ENCODE data around the gene ZNF831.
A peak's percentile ranks its signal among the peaks of the same experiment; 100 is the strongest.

Gene ZNF831

GRCh38 chr20:59204165-59204894, 40.7 kb downstream of the ZNF831 start:
- H3K4me1 ChIP-seq (ENCODE audit: insufficient read depth, poor library complexity, severe bottlenecking), result no peaks in the 10 kb centered on the region
- DNase-seq (ENCODE audit: low spot score) (peak; percentile 67), ATAC-seq (ENCODE audit: low read depth) (no peak)
- peaks cover 77% of the 10 kb centered on the region for H3K27me3 ChIP-seq (ENCODE audit: insufficient read depth, poor library complexity, severe bottlenecking)
- no peak overlapping the region for H3K4me3 ChIP-seq (ENCODE audit: severe bottlenecking)
- no peak overlapping the region for H3K27ac ChIP-seq (ENCODE audit: poor library complexity, severe bottlenecking)
- no peaks in the 10 kb centered on the region for H3K9me3 ChIP-seq (ENCODE audit: severe bottlenecking)
- TF ChIP-seq CTCF (IDR thresholded peaks at IDR 0.05; ENCODE audit: poor library complexity, severe bottlenecking), result no peak
- H3K36me3 ChIP-seq (ENCODE audit: low read depth), result no peaks in the 10 kb centered on the region

GRCh38 chr20:59205044-59205443, 41.4 kb downstream of the ZNF831 start:
- DNase-seq (ENCODE audit: low spot score) (peak; percentile 57), ATAC-seq (ENCODE audit: low read depth) (no peak)
- Histone ChIP-seq H3K9me3 (ENCODE audit: severe bottlenecking) (no peaks in the 10 kb centered on the region), H3K36me3 (ENCODE audit: low read depth) (no peaks in the 10 kb centered on the region), H3K4me1 (ENCODE audit: insufficient read depth, poor library complexity, severe bottlenecking) (no peaks in the 10 kb centered on the region), H3K4me3 (ENCODE audit: severe bottlenecking) (no peak overlapping the region), H3K27ac (ENCODE audit: poor library complexity, severe bottlenecking) (no peak overlapping the region), H3K27me3 (ENCODE audit: insufficient read depth, poor library complexity, severe bottlenecking) (peaks cover 73% of the 10 kb centered on the region)
- no peak for TF ChIP-seq CTCF (IDR thresholded peaks at IDR 0.05; ENCODE audit: poor library complexity, severe bottlenecking)

GRCh38 chr20:59207235-59207634, 43.6 kb downstream of the ZNF831 start:
- H3K36me3 ChIP-seq (ENCODE audit: low read depth), result no peaks in the 10 kb centered on the region
- no peaks in the 10 kb centered on the region for H3K4me1 ChIP-seq (ENCODE audit: insufficient read depth, poor library complexity, severe bottlenecking)
- no peak for ATAC-seq (ENCODE audit: low read depth)
- no peak for DNase-seq (ENCODE audit: low spot score)
- H3K27me3 ChIP-seq (ENCODE audit: insufficient read depth, poor library complexity, severe bottlenecking), result peaks cover 53% of the 10 kb centered on the region
- TF ChIP-seq CTCF (IDR thresholded peaks at IDR 0.05; ENCODE audit: poor library complexity, severe bottlenecking), result no peak
- no peak overlapping the region for H3K4me3 ChIP-seq (ENCODE audit: severe bottlenecking)
- no peaks in the 10 kb centered on the region for H3K9me3 ChIP-seq (ENCODE audit: severe bottlenecking)
- no peak overlapping the region for H3K27ac ChIP-seq (ENCODE audit: poor library complexity, severe bottlenecking)

- DNase-seq (ENCODE audit: low spot score) (no peak), ATAC-seq (ENCODE audit: low read depth) (peak; percentile 44; the same call in 1 of the 3 replicates)
- TF ChIP-seq CTCF (IDR thresholded peaks at IDR 0.05; ENCODE audit: poor library complexity, severe bottlenecking), result peak; percentile 48
- Histone ChIP-seq H3K9me3 (ENCODE audit: severe bottlenecking) (no peaks in the 10 kb centered on the region), H3K4me3 (ENCODE audit: severe bottlenecking) (no peak overlapping the region), H3K36me3 (ENCODE audit: low read depth) (no peaks in the 10 kb centered on the region), H3K27ac (ENCODE audit: poor library complexity, severe bottlenecking) (no peak overlapping the region), H3K27me3 (ENCODE audit: insufficient read depth, poor library complexity, severe bottlenecking) (peaks cover 47% of the 10 kb centered on the region), H3K4me1 (ENCODE audit: insufficient read depth, poor library complexity, severe bottlenecking) (no peaks in the 10 kb centered on the region)
Observed at GRCh38 chr20:59207742-59208357, 44.2 kb downstream of the ZNF831 start.

GRCh38 chr20:59210186-59210585, 46.6 kb downstream of the ZNF831 start:
- no peak for ATAC-seq (ENCODE audit: low read depth)
- no peak for TF ChIP-seq CTCF (IDR thresholded peaks at IDR 0.05; ENCODE audit: poor library complexity, severe bottlenecking)
- no peaks in the 10 kb centered on the region for H3K4me1 ChIP-seq (ENCODE audit: insufficient read depth, poor library complexity, severe bottlenecking)

More at GRCh38 chr20:59210186-59210585, 46.6 kb downstream of the ZNF831 start:
- Histone ChIP-seq H3K36me3 (ENCODE audit: low read depth) (no peaks in the 10 kb centered on the region), H3K27ac (ENCODE audit: poor library complexity, severe bottlenecking) (no peak overlapping the region), H3K27me3 (ENCODE audit: insufficient read depth, poor library complexity, severe bottlenecking) (peaks cover 35% of the 10 kb centered on the region), H3K9me3 (ENCODE audit: severe bottlenecking) (no peaks in the 10 kb centered on the region), H3K4me3 (ENCODE audit: severe bottlenecking) (no peak overlapping the region)
- DNase-seq (ENCODE audit: low spot score), result no peak
